LHCN-M2 (cell line): ENCODE measurements around the gene IPO5. TPM values are rescaled to one million over a fixed set of nuclear protein-coding genes. Genes with fewer than 3 reads are reported as not detected.
A peak's percentile ranks its signal among the peaks of the same experiment; 100 is the strongest.

Source experiments
- DNase-seq: peaks from one replicate; pipeline ENCODE4 v3.0.0-alpha.2; 2012; ENCODE audit warnings: low read depth
- polyA plus RNA-seq: library from polyadenylated mRNA; unstranded; fragments of >200 nt; gene quantifications from one replicate; pipeline ENCODE4 v1.2.1, GENCODE V29; 2012; ENCODE audit warnings: missing spikeins
- total RNA-seq: library from RNA; depleted of rRNA; stranded (reverse); fragments of >200 nt; gene quantifications from 2 replicates; pipeline ENCODE4 v1.2.3, GENCODE V29; 2014; rRNA removed

Gene IPO5
- total RNA-seq = 204 and 212 TPM in 2 replicates
- 108 TPM for polyA plus RNA-seq

- DNase-seq = peak; percentile 94
Observed at GRCh38 chr13:97953376-97953970, at the start of gene IPO5. IPO5 (plus strand) TSS chr13:97953675; CDS start chr13:97976697, 23,022 bp downstream.

GRCh38 chr13:97904059-97904458, 49.4 kb upstream of the IPO5 start:
- DNase-seq = no peak

GRCh38 chr13:97905517-97905916, 48.0 kb upstream of the IPO5 start:
- DNase-seq = no peak

- DNase-seq = peak; percentile 46
Observed at GRCh38 chr13:97911311-97912138, 42.0 kb upstream of the IPO5 start.

- no peak for DNase-seq
Observed at GRCh38 chr13:97912139-97912535, 41.3 kb upstream of the IPO5 start.

GRCh38 chr13:97913206-97913605, 40.3 kb upstream of the IPO5 start:
- no peak for DNase-seq

GRCh38 chr13:97914540-97914939, 38.9 kb upstream of the IPO5 start:
- no peak for DNase-seq

- DNase-seq = no peak
Observed at GRCh38 chr13:97921176-97921816, 32.2 kb upstream of the IPO5 start.

GRCh38 chr13:97928301-97928700, 25.2 kb upstream of the IPO5 start:
- no peak for DNase-seq

GRCh38 chr13:97932036-97932435, 21.4 kb upstream of the IPO5 start:
- peak; percentile 34 for DNase-seq

GRCh38 chr13:97932647-97933046, 20.8 kb upstream of the IPO5 start:
- no peak for DNase-seq

GRCh38 chr13:97933776-97934175, 19.7 kb upstream of the IPO5 start:
- DNase-seq = no peak

GRCh38 chr13:97934590-97934989, 18.9 kb upstream of the IPO5 start:
- no peak for DNase-seq

GRCh38 chr13:97935071-97935470, 18.4 kb upstream of the IPO5 start:
- no peak for DNase-seq

- no peak for DNase-seq
Observed at GRCh38 chr13:97936036-97936435, 17.4 kb upstream of the IPO5 start.

GRCh38 chr13:97938706-97939475, 14.6 kb upstream of the IPO5 start:
- no peak for DNase-seq

GRCh38 chr13:97944396-97945029, 9.0 kb upstream of the IPO5 start:
- peak; percentile 57 for DNase-seq

- no peak for DNase-seq
Observed at GRCh38 chr13:97945342-97945741, 8.1 kb upstream of the IPO5 start.

GRCh38 chr13:97945792-97946419, 7.6 kb upstream of the IPO5 start:
- no peak for DNase-seq

GRCh38 chr13:97946951-97947588, 6.4 kb upstream of the IPO5 start:
- peak; percentile 82 for DNase-seq
